MM.1S (cell line): ENCODE data around the gene CEP78.

Experiments
- DNase-seq: peaks from one replicate; pipeline ENCODE4 v3.0.0-alpha.2; 2015
- H2AFZ ChIP-seq: fragments of 300-600 bp; sonication (generic); 2 replicates; pipeline ENCODE4 v1.6.0; 2016; ENCODE audit warnings: antibody characterized with exemption, low read length
- H3F3A ChIP-seq: fragments of 300-600 bp; sonication (generic); 2 replicates; pipeline ENCODE4 v1.6.1; 2016; ENCODE audit warnings: mild to moderate bottlenecking, antibody characterized with exemption, low read length, moderate library complexity, mixed read lengths; ENCODE audit not compliant: insufficient read depth
- H3K27ac ChIP-seq: fragments of 300-600 bp; sonication (generic); 2 replicates; pipeline ENCODE4 v1.5.1; 2016; ENCODE audit warnings: mild to moderate bottlenecking, low read length
- H3K27me3 ChIP-seq: fragments of 300-600 bp; sonication (generic); replicated peaks from 2 replicates; pipeline ENCODE4 v1.6.0; 2016; ENCODE audit warnings: low read length; ENCODE audit not compliant: insufficient read depth
- H3K36me3 ChIP-seq: fragments of 300-600 bp; sonication (generic); replicated peaks from 2 replicates; pipeline ENCODE4 v1.6.1; 2016; ENCODE audit warnings: mild to moderate bottlenecking, low read length, mixed read lengths; ENCODE audit not compliant: insufficient read depth
- H3K4me1 ChIP-seq: fragments of 300-600 bp; sonication (generic); 2 replicates; pipeline ENCODE4 v1.6.1; 2016; ENCODE audit warnings: low read length, mixed read lengths
- H3K4me2 ChIP-seq: fragments of 300-600 bp; sonication (generic); 2 replicates; pipeline ENCODE4 v1.6.0; 2016; ENCODE audit warnings: low read depth, low read length
- H3K4me3 ChIP-seq: fragments of 300-600 bp; sonication (generic); 2 replicates; pipeline ENCODE4 v1.5.1; 2016; ENCODE audit warnings: low read length, mixed read lengths
- H3K79me2 ChIP-seq: fragments of 300-600 bp; sonication (generic); 2 replicates; pipeline ENCODE4 v1.6.1; 2016; ENCODE audit warnings: mixed run types, low read length, mixed read lengths
- H3K9ac ChIP-seq: fragments of 300-600 bp; sonication (generic); 2 replicates; pipeline ENCODE4 v1.6.1; 2016; ENCODE audit warnings: low read length, mixed read lengths
- H3K9me2 ChIP-seq: fragments of 300-600 bp; sonication (generic); replicated peaks from 2 replicates; pipeline ENCODE4 v1.6.1; 2016; ENCODE audit warnings: mild to moderate bottlenecking, low read length, mixed read lengths; ENCODE audit not compliant: insufficient read depth
- H3K9me3 ChIP-seq: fragments of 300-600 bp; sonication (generic); replicated peaks from 2 replicates; pipeline ENCODE4 v1.6.1; 2016; ENCODE audit warnings: mild to moderate bottlenecking, low read length, mixed read lengths; ENCODE audit not compliant: insufficient read depth
- H4K20me1 ChIP-seq: fragments of 300-600 bp; sonication (generic); 2 replicates; pipeline ENCODE4 v1.6.1; 2016; ENCODE audit warnings: mild to moderate bottlenecking, low read length, moderate library complexity, mixed read lengths; ENCODE audit not compliant: insufficient read depth
- CTCF ChIP-seq: fragments of 300-600 bp; sonication (generic); IDR thresholded peaks from 2 replicates; pipeline ENCODE4 v1.5.1; 2016; ENCODE audit warnings: antibody characterized with exemption, low read length, mixed read lengths
- EZH2 ChIP-seq: fragments of 300-600 bp; sonication (generic); optimal IDR thresholded peaks from 2 replicates; pipeline ENCODE3; 2017; ENCODE audit warnings: low read depth, mild to moderate bottlenecking, antibody characterized with exemption, low read length, mixed read lengths
- EZH2phosphoT487 ChIP-seq: fragments of 300-600 bp; sonication (generic); IDR thresholded peaks from 2 replicates; pipeline ENCODE4 v1.6.1; 2018; ENCODE audit warnings: antibody characterized with exemption, low read length

The CEP78 gene

GRCh38 chr9:78253285-78253684 is 17.4 kb downstream of the CEP78 start:
- DNase-seq = no peak
- Histone ChIP-seq H3F3A (no peaks in the 10 kb centered on the region), H3K4me2 (no peak overlapping the region), H3K4me3 (no peak overlapping the region), H3K36me3 (no peaks in the 10 kb centered on the region; the same call in 1 of the 2 replicates), H3K9me2 (no peaks in the 10 kb centered on the region), H3K4me1 (no peaks in the 10 kb centered on the region), H3K27me3 (no peaks in the 10 kb centered on the region), H2AFZ (no peak overlapping the region), H3K79me2 (no peaks in the 10 kb centered on the region), H3K9ac (no peak overlapping the region), H4K20me1 (no peaks in the 10 kb centered on the region), H3K27ac (no peak overlapping the region), H3K9me3 (no peaks in the 10 kb centered on the region)
- TF ChIP-seq EZH2 = no peak
- no peak for TF ChIP-seq CTCF
- TF ChIP-seq EZH2phosphoT487 = no peak

- Histone ChIP-seq H3K4me3 (no peak overlapping the region), H3K9me3 (no peaks in the 10 kb centered on the region), H3K27me3 (no peaks in the 10 kb centered on the region), H2AFZ (no peak overlapping the region), H4K20me1 (no peaks in the 10 kb centered on the region), H3K27ac (no peak overlapping the region), H3K79me2 (no peaks in the 10 kb centered on the region), H3K4me2 (no peak overlapping the region), H3K4me1 (no peaks in the 10 kb centered on the region), H3K9me2 (no peaks in the 10 kb centered on the region), H3K36me3 (no peaks in the 10 kb centered on the region), H3F3A (no peaks in the 10 kb centered on the region), H3K9ac (no peak overlapping the region)
- DNase-seq = peak; percentile 30
- TF ChIP-seq EZH2 (no peak), CTCF (peak; percentile 61)
Measured at GRCh38 chr9:78261403-78262001, 25.6 kb downstream of the CEP78 start.

- no peak overlapping the region for H2AFZ ChIP-seq
- no peaks in the 10 kb centered on the region for H3F3A ChIP-seq
- no peak for TF ChIP-seq EZH2
- TF ChIP-seq CTCF = no peak
- TF ChIP-seq EZH2phosphoT487 = no peak
- DNase-seq = no peak
- H3K79me2 ChIP-seq = no peaks in the 10 kb centered on the region
- H4K20me1 ChIP-seq = no peaks in the 10 kb centered on the region
- H3K27ac ChIP-seq = no peak overlapping the region
- no peaks in the 10 kb centered on the region for H3K27me3 ChIP-seq
- no peaks in the 10 kb centered on the region for H3K9me3 ChIP-seq
- no peak overlapping the region for H3K4me3 ChIP-seq
- no peaks in the 10 kb centered on the region for H3K4me1 ChIP-seq
- H3K9ac ChIP-seq = no peak overlapping the region
- 0 out of 2 replicates have a peak, but pooled peaks cover 2% of the 10 kb centered on the region for H3K36me3 ChIP-seq
- no peaks in the 10 kb centered on the region for H3K9me2 ChIP-seq
- no peak overlapping the region for H3K4me2 ChIP-seq
Measured at GRCh38 chr9:78262655-78263054, 26.8 kb downstream of the CEP78 start.
